Measurements from ENCODE around the gene CD48.

- TF ChIP-seq RFX5 (IDR thresholded peaks at IDR 0.05; ENCODE audit: low read depth, low read length) (no peak), ELK1 (IDR thresholded peaks at IDR 0.05; ENCODE audit: borderline replicate concordance, low read depth, low read length) (no peak), CTCF (conservative IDR thresholded peaks at IDR 0.05; ENCODE audit: low read depth, low read length) (no peak), POLR2A (IDR thresholded peaks at IDR 0.05; ENCODE audit: low read depth, low read length) (no peak), CEBPB (IDR thresholded peaks at IDR 0.05; ENCODE audit: low read depth, low read length) (no peak), USF2 (IDR thresholded peaks at IDR 0.05; ENCODE audit: low read depth, low read length) (no peak)
These were observed 40.9 kb downstream of the CD48 start for GRCh38 chr1:160670701-160671100.
